ENCODE data around the gene CDC20.

Gene CDC20

DNA sequence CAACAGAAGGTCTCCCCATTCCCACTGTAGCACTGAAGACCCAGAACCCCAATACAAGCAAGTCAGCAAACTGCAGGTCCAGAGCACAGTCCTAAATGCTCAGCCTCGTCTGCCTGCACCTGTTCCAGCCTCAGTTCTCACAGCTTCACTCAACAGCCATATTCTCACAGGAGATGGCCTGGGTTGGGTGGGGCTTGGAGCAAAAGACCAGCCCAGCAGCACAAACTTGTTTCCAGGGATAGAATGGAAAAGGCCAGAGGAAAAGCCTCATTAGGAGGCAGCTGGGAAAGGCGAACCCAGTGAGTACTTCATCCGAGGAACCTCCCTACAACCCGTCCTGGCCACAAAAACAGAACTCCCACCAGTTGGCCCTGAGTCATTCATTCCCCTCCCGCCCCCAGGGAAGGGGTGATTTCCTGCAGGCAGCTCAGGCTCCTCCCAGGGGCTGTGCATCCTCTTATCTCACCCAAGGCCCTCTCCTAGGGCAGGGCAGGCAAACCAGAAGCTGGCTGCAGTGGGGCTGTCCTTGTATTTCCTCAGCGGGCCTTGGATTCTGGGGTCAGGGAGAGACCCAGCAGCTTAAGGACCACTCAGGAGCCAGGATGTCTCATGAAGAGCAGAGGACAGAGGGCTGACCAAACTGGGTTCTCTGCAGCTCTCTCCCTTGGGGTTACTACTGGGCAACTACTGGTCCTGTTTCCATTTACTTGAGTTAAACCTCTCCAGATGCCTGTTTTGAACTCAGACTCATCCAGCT, 28.6 kb upstream of the CDC20 start:
- no peak for DNase-seq (ENCODE audit: low read depth)

DNA sequence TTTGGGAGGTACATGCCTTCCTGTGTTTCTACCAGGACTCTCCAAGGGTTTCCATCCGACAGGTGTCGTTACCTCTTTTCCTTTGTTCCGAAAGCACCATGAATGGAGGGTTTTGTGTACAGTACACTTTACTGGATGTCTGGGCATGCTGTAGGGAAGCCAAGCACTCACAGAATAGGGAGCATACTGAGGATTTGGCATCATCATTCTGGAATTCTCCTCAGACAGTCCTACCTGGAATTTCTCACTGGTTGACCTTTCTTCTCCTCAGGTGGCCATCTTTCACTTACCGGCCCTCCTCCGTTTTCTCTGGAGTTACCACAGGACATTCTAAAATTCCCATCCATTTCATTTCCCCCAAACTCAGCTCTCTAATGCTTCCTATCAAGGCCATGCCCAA, 27.1 kb upstream of the CDC20 start:
- no peak for DNase-seq (ENCODE audit: low read depth)

DNA sequence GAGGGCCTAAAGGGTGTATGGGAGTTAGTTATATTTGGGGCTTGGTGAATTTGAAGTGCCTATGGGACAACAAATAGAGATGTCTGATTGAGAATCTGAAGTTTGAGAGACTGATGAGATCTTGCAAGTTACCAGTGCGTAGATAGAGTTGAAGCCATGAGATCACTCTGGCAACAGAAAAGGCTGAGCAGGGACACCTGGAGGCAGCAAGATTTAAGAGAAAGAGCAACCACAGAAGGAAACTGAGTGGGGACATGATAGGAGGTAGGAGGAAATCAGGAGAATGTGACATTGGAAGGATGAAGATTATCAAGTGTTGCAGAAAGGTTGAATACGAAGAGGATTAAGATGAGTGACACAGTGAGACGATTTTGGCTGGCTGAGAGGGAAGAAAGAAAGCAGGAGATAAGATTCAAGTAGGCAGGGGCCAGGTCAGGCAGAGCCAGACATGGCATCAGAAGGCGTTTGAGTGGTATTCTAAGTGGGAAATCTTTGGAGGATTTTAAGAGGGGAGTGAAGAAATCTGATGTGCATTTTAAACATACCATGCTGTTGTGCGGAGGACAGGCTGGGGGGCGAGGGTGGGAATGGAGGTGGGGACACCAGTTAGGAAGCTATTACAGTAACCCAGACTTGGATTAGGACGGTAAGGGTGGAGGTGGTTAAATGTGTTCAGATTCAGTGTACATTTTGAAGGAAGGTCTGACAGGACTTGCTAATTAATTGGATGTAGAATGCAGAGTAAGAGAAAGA, 24.2 kb upstream of the CDC20 start:
- DNase-seq (ENCODE audit: low read depth): no peak

DNA sequence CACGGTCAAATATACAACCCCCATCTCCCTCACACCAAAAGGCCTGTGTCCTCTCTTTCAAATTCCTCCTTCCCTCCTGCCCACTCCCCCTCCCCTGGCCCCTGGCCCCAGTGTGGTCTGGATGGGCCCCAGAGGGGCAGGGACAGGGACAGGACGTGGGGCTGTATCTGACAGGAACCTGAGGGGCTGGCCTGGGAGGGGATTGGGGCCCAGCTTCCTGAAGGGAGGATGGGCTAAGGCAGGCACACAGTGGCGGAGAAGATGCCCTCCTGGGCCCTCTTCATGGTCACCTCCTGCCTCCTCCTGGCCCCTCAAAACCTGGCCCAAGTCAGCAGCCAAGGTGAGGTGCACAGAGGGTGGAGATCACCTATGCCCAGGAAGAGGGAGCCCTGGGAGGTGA, 21.2 kb upstream of the CDC20 start, which contains the start of gene MPL:
TSS of gene MPL (plus strand) at position 231 of the 400 bp plus-strand sequence. CDS start at position 262, 31 bp downstream.
- DNase-seq (ENCODE audit: low read depth): no peak

DNA sequence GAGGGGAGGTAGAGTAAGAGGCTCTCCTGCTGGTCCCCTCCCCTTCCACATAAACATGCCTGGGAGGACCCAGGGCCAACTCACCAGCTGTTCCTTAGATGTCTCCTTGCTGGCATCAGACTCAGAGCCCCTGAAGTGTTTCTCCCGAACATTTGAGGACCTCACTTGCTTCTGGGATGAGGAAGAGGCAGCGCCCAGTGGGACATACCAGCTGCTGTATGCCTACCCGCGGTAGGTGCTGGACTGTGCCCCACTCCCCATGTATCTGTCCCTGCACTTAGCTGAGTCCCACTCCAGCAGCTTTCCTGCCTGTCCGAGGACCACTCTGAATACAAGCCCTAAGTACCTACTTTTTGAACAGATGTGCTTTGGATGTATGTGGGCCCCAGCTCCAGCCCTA, 20.8 kb upstream of the CDC20 start:
- no peak for DNase-seq (ENCODE audit: low read depth)

DNA sequence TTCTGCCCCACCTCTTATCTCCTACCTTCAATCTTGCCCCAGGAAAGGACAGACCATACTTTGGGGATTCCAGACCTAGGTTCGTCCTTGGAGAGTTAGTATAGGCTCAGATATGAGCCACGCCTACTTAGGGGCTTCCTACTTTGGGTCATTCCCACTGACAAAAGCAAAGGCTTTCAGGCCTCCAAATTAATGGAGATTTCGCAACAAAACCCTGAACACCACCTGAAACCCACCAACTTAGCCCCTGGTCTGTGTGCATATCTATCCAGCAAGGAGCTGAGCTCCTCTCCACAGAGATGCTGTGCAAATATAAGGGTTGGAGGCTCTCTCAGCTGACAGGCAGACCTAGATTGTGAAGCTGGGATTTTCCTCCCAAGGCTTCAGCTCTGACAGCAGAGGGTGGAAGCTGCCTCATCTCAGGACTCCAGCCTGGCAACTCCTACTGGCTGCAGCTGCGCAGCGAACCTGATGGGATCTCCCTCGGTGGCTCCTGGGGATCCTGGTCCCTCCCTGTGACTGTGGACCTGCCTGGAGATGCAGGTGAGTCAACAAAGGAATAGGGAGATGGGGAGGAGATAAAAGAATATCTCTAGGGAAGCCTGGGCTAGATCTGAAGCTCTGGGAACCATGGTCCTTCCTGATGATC, 19.1 kb upstream of the CDC20 start:
- no peak for DNase-seq (ENCODE audit: low read depth)

DNA sequence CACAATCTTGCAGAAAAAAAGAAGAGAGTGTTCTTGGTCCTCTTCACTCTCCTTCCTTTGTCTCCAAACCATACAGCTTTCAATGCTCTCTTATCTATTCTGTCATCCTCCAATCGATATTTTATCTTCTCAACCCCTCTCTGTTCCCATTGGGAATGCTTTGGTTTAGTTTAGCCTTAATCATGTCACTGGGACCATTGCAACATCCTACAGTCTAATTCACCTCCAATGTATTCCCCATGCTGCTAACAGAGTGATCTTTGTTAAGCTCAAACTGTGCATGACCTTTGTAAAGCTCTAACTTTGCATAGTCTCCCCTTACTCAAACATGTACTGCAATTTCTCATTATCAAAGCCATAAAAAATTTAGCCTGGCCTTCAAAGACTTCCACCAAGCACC, 18.2 kb upstream of the CDC20 start:
- DNase-seq (ENCODE audit: low read depth): no peak

DNA sequence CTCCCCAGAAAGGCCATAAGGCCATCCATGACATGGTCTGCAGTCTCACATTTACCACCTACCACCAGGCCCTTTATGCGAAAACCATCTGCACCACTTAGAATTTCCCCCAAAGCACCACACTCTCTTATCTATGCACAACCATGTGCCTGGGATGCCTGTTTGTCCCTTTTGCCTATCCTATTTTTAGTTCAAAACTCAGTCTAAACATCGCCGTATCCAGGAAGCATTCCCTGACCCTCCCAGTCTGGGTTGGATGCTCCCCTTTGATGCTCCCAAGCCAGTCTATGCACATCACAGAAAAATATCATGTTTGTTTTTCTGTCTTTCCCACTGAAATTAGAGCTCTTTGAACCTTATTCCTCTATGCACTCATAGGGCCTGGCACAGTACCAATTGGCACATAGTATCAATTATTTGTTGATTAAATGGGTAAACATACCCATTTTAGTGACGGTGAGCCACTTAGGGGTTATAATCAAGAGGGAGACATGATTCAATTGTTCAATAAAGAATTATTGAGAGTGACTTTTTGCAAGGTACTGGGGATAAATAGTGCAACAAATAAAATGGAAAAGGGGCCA, 14.4 kb upstream of the CDC20 start:
- DNase-seq (ENCODE audit: low read depth): no peak

DNA sequence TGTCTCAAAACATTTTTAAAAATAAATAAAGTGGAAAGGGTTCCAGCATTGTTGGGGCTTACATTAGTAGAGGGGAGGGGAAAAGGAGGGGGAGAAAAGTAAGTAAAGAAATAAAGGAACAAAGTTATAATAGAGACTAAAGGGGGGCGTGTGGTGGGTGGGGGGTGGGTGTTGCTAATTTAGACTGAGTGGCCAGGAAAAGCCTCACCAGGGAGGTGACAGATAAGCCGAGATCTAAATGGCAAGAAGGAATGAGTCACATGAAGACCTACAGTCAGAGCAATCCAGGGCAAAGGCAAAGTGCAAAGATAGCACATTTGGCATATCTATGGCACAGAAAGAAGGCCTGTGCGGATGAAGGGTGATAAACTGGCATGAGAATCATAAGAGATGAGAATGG, 13.7 kb upstream of the CDC20 start:
- no peak for DNase-seq (ENCODE audit: low read depth)

DNA sequence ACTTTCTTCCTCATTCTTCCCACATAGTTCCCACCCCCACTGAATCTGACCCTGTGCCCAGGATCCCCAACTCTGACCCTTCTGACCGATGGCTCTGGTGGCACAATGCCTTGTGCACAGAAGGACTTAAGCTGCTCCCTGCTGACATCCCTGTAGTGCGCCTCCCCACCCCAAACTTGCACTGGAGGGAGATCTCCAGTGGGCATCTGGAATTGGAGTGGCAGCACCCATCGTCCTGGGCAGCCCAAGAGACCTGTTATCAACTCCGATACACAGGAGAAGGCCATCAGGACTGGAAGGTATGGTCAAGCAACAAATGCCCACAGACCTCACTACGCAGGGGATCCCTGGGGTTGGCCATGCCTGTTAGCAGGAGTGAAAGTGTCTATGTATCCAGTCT, 12.1 kb upstream of the CDC20 start:
- DNase-seq (ENCODE audit: low read depth): no peak

DNA sequence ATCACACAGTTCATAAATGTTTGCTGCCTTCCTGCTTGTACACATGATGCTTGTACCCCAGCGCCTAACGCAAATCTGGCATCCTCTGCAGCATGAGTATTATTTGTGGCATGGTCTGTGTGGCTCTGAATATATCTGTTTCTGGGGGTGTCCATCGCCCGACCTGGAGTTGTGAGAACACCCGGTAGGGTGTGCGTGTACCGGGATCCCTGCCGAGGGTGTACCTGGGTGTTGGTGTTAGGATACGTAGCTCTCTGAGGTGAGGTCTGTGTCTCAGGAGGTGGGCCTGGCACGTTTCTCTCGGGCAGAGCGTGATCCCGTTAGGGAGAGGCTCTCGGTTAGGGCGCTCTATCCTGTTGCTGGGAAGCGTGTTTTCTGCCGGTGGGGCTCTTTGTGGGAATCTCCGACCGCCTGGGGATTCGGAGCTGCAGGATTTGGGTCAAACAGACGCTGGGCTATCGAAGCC, 10.4 kb upstream of the CDC20 start:
- DNase-seq (ENCODE audit: low read depth): no peak

DNA sequence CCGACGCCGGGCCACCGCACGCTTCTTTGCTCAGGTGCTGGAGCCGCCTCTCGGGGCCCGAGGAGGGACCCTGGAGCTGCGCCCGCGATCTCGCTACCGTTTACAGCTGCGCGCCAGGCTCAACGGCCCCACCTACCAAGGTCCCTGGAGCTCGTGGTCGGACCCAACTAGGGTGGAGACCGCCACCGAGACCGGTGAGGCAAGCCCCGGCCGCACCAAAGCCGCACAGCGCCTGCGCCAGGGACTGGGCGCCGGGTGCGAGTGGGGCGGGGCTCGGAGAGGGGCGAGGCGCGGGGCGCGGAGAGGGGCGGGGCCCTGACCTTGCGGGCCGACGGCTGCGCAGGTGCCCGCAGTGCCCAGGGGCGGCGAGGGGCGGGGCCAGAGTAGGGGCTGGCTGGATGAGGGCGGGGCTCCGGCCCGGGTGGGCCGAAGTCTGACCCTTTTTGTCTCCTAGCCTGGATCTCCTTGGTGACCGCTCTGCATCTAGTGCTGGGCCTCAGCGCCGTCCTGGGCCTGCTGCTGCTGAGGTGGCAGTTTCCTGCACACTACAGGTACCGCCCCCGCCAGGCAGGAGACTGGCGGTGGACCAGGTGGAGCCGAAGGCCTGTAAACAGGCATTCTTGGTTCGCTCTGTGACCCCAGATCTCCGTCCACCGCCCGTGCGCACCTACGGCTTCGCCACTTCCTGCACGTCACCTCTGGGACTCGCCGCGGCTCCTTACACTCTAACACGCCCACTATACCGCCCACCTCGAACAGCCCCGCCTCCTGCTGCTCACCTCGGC, 9.8 kb upstream of the CDC20 start:
- no peak for DNase-seq (ENCODE audit: low read depth)

DNA sequence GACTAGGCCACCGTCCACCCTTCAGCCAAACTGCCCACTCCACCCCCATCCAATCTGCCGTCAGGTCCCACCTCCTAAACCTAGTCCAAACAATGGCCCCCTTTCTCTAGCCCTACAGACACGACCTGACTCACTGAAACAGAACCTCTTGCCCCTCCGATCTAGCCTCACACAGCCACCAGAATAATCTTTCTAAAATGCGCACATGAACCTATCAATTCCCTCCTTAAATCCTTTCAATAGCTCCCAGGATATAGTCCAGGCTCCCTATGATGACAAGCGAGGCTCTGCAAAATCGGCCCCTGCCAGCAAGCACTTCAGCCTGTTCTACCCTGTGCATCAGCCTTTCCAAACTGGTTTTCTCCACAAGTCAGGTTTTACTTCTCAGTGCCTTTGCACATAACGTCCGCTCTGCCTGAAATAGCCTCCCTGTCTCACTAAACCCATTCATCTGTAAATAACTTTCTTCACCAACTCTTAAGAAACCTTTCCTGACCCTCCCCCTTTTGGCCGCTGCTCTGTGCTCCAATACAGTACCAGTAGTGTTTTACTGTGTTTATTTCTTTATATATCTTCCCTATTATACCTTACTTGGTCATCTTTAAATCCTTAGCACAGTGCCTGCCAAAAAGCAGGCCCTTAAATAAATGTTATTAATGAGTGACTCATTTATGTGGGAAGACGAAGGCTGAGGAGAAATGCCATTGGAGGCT, 9.0 kb upstream of the CDC20 start:
- no peak for DNase-seq (ENCODE audit: low read depth)

DNA sequence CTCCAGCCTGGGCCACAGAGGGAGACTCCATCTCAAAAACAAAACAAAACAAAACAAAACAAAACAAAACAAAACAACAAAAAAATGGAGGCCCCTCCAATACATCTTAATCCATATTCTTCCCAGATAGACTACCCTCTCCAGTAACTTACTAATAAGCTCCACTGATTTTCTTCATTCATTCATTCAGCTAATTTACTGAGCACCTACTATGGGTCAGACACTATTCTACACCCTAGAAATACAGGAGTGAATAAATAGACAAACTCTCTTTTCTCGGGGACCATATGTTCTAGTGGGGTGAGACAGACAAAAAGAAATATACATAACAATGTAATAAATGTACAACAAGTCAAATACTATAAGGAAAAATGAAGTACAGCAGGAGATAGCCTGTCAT, 7.8 kb upstream of the CDC20 start:
- DNase-seq (ENCODE audit: low read depth): no peak

DNA sequence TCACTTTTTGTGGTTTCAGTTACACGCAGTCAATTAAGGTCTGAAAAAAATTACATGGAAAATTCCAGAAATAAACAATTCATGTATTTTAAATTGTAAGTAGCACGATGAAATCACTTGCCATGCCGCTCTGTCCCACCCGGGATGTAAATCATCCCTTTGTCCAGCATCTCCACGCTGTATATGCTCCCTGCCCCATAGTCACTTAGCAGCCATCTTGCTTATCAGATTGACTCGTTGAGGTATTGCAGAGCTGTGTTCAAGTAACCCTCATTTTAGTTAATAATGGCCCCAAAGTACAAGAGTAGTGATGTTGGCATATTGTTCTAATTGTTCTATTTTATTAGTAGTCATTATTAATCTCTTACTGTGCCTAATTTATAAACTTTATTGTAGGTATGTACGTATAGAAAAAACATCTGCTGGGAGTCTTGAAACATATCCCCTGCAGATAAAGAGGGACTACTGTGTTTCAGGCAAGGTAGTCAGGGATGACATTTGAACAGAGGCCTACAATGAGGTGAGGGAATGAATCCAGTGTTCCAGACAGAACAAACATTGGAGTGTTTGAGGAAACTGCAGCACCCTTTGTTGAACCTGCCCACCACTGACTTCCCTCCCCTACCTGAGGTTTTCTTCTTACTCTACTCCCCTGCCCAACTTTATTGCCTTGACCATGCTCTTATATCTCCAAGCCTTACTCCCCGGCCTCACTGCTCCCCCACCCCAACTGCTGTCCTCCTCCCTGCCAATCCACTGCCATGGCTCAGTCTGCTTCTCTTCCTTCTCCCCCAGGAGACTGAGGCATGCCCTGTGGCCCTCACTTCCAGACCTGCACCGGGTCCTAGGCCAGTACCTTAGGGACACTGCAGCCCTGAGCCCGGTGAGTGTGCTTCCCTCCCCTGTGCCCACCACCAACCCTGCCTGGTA, 7.1 kb upstream of the CDC20 start:
- no peak for DNase-seq (ENCODE audit: low read depth)

DNA sequence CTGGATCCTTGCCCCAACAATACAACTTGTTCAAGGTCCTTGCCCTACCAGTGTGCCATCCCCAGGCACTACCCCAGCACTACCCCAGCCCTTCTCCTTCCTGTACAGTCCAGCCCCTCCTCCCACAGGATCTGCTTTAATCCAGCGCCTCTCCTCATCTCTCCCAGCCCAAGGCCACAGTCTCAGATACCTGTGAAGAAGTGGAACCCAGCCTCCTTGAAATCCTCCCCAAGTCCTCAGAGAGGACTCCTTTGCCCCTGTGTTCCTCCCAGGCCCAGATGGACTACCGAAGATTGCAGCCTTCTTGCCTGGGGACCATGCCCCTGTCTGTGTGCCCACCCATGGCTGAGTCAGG, 6.5 kb upstream of the CDC20 start:
- no peak for DNase-seq (ENCODE audit: low read depth)

DNA sequence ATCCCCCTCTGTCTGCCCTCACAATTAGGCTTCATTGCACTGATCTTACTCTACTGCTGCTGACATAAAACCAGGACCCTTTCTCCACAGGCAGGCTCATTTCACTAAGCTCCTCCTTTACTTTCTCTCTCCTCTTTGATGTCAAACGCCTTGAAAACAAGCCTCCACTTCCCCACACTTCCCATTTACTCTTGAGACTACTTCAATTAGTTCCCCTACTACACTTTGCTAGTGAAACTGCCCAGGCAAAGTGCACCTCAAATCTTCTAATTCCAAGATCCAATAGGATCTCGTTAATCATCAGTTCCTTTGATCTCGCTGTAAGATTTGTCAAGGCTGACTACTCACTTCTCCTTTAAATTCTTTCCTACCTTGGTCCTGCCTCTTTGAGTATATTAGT, 5.9 kb upstream of the CDC20 start:
- no peak for DNase-seq (ENCODE audit: low read depth)

DNA sequence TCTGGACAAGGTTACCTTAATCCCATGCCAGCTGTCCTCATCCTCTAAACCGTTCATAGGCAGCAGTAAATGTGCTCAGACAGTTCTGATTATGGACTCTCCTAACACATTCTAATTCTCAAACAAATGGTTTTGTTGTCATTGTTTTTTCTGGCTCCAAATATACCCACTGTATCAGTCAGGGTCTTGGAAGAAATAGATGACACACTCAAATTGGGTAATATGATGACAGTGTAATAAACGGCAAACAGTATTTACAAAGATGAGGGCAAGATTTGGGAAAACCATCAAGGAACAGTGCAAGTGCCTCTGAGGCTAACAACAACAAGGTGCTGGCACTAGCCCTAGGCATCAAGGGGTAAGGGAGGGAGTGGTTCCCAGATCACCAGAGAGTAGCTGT, 4.3 kb upstream of the CDC20 start:
- DNase-seq (ENCODE audit: low read depth): no peak

DNA sequence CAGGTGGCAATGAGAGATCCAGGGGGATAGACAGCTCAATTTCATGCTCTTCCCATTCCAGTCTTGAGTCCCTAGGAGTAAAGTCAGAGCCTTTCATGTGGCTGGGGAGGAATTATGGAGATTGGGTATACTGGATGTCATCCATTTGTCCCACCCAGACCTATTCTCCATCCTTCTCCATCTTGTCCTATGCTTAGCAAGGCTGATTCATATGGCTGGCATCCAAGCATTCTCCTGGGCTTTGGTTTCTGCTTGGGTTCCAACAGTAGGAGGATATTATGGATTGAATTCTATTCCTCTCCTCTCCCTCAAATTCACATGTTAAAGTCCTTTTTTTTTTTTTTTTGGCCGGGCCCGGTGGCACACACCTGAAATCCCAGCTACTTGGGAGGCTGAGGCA, 3.8 kb upstream of the CDC20 start:
- DNase-seq (ENCODE audit: low read depth): no peak

DNA sequence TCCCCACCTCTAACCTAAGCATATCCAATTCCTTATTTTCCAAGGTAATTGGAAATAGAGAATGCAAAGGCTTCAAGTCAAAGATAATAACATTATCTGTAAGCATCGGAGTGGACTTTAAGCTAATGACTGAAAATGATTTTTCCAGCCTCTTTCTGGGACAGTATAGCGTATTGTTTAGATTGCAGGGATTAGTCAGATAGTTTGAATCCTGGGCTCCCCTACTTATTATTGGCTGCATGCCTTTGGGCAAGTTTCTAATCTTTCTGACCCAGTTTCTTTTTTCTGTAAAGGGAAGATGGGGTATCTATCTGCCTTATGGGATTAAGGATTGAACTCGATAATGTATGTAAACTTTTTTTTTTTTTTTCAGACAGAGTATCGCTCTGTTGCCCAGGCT, 1.5 kb upstream of the CDC20 start:
- DNase-seq (ENCODE audit: low read depth): no peak
